HG02571 (cell line): Measurements from ENCODE around the gene TMEM200B.
"Not testable (repeated sequence)": the region's sequence is repeated elsewhere in the genome, so short reads cannot be mapped to it uniquely, and the experiment has no call there.

ENCODE experiments used
- ATAC-seq: cut with Tn5 transposase; IDR thresholded peaks from one replicate; pipeline ENCODE4 v1.9.1; 2021; ENCODE audit warnings: mild to moderate bottlenecking, moderate library complexity; ENCODE audit not compliant: unreplicated experiment

TMEM200B gene

DNA sequence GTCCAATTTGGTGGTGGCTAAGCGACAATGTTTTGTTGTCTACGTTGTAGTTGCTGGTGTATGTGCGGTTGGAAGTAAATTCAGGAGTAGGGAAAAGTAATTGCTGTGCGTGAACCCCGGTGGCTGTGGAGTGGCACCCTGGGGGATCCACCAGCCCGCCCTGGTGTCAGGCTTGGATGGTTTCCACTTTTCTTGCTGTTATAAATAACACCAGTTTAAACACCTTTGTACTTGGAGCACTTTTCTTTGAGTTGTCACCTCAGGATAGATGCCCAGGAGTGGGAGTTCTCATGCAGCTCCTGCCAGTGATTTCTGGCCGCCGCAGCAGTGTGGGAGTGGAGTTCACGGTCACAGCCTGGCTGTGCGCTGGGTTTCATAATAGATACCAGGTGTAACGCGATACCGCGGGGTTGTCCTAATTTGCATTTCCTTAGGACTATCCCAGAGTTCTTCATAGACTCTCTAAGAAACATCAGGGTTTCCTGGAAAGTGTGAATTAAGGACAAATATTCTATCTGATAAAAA, 12.8 kb upstream of the TMEM200B start:
- no peak for ATAC-seq

GRCh38 chr1:29134695-29135028, 11.0 kb upstream of the TMEM200B start:
- ATAC-seq: no peak

DNA sequence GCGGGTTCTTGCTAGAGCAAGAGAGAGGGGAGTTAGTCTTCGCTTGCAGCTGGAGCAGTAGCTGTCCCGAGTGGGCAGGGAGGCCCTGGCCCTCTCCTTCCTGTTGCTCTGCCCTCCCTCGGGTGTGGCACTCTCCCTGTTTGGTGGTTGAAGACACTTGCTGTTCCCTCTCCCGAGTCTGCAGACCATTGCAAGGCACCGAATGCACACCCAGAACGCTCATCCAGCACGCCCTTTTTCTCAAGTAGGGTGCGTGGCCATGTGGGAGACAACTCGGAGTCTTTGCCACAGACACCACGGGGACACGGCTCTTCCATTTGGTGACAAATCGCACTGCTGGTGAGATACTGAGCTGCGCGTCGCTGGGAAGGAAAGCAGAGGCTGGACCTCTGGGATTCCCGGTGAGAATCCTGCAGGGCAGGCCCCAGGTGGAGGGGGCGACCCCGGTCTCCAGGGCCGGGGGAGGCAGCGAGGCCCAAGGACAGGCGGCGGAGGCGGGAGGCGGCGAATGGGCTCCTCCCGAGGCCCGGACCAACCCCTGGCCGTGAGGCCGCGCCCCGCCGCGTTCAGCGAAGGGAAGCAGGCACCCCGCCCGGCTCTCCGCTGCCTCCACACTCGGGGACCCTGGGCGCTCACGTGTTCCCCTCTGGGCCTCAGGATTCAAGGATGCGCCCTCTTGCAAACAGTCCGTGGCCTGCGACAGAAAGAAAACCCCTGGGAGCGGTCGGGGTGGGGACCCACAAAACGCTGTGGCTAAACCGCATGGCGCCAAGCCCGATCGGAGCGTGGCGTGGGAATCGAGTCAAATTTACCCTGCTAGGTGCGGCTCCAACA, 10.4 kb upstream of the TMEM200B start:
- no peak for ATAC-seq

- not testable (repeated sequence) for ATAC-seq
Measured at GRCh38 chr1:29131056-29131455, 7.4 kb upstream of the TMEM200B start.

DNA sequence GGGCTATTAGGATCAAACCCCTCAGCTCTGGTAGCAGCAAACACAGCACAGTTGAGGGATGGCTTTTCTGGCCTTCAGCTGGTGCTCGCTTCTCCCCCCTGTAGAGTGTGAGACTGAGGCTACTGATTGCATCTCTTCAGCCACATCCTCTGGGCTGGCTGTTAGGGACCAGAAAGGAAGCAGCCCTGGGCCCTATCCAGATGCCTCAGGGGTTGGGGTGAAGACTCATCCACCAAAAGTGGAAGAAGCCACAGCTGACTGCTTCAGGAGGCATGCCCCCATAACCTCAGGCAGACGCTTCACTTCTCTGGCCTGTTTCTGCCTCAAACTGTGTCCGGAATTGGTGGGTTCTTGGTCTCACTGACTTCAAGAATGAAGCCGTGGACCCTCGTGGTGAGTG, 6.2 kb upstream of the TMEM200B start:
- no peak for ATAC-seq

DNA sequence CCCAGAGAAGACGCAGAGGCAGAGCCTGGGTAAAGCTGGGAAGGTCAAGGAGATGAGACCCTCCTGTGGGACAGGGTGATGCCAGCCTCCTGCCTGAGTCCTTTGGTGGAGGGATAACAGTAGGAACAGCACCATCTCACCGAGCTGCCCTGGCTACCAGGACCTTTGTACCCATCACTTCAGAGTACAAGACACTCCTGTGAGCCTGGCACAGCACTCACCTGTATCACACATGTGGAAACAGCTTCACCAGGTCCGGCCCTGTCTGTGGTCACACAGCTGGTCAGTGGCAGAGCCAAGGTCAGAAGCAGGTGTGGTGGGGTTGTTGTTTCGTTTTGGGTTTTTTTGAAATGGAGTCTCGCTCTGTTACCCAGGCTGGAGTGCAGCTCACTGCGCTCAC, 5.0 kb upstream of the TMEM200B start:
- ATAC-seq: no peak

- ATAC-seq: no peak
Measured at GRCh38 chr1:29126198-29126597, 2.5 kb upstream of the TMEM200B start.

- ATAC-seq: no peak
Measured at GRCh38 chr1:29125788-29126187, 2.1 kb upstream of the TMEM200B start.

DNA sequence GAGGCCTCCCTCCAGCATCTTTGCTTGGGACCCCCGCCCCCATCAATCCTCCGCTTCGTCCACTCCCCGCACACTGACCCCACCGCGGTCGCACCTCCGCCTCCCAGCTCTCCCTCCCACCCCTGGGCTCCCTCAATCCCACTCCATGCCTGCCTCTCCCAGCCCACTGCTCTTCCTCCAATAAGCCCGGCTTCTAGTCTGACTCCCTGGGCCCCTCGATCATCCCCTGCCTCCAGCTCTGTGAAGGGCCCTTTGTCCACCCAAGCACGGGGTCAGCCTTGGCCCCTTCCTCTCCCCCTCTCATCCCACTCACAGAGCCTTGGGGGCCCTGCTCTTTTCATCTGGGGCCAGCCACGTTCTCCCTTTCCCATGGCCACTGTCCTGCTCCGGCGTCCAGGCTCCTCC, 1.5 kb upstream of the TMEM200B start:
- ATAC-seq: no peak

- ATAC-seq: no peak
Measured at GRCh38 chr1:29124366-29125236, 898 bp upstream of the TMEM200B start.

DNA sequence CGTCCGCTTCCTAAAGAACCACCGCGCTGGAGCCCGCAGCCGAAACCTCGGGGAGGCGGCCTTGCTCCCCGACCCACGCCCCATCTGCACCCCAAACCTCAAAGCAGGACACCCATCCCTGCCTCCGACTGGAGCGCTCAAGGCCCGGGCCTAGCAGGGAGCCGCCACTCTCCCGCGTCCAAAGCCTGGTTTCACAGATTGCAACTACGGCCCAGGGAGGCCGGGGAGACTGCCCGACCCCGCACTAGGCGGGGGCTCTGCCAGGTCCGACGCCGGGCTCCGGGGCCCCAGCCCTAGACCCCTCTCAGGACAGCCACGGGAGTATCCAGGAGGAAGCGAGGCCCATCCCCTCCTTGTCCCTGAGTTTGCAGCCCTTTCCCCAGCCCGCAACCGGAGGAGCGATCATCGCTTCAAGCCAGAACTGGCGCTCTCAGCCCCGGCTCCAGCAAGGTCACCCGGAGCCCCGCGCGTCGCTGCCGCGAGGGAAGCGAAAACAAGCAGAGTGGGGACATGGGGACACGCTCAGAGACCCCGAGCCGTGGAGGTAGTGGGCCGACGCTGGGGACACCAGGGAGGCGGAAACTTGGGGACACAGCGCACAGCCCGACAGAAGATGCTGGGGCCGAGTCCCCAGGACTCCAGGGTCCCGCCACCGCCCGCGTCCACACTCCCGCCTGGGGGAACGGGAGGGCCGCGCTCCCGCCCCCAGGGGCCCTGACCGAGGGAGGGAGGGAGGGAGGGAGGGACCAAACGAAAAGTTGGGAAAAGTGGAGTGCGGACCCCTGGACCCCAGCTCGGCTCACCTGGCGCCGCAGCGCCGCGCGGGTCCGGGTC, 433 bp downstream of the TMEM200B start:
- ATAC-seq: no peak

DNA sequence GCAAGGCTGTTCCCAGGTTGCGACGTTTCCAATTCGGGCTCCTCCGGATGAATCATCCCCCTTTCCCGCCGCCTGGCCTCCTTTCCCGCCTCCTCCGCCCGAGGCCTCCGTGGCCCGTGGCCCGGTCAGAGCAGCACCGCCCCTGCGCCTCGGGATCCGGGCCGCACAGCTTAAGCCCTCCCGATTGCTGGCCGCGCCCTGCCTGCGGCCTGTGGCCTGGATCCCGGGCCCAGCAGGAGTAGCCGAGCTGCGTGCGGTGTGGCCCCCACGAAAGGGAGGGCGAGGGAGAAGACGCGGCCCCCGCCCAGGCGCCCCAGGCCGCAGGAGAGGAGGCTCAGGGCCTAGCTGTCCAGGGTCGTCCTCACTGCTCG, 1.0 kb downstream of the TMEM200B start:
- ATAC-seq: no peak

DNA sequence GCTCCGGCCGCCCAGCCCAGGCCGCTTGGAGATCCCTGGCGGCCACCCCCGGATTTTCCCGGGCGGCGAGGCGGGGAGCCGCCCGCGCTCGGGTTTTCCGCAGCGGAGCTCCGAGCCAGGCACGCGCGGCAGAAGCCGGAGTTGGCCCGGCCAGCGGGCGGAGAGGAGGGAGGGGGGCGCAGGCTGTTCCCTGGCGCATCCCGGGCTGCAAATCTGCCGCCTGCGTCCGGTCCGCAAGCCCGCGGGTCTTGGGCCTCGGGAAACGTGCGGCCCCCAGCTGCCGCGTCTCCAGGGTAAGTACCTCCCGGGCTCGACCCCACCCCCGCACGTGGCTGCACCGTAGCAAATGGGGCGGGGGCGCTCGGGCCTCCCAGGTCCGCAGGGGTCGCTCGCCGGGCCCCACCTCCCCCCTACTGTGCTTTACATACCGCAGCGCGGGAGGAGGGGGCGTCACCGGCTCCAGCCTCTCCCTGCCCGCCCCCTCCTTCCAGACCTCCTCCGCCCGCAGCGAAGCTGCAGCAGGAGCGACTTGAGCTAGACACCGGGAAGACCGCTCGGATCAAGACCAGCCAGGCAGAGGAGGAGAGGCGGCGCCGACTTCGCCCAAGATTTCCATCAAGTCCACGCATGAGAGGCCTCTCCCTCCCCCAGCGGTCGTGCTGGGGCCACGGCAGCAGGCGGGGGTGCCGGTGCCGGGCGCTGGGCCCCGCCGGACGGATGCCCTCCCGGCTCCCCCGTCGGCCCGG, 1.6 kb downstream of the TMEM200B start:
- no peak for ATAC-seq

DNA sequence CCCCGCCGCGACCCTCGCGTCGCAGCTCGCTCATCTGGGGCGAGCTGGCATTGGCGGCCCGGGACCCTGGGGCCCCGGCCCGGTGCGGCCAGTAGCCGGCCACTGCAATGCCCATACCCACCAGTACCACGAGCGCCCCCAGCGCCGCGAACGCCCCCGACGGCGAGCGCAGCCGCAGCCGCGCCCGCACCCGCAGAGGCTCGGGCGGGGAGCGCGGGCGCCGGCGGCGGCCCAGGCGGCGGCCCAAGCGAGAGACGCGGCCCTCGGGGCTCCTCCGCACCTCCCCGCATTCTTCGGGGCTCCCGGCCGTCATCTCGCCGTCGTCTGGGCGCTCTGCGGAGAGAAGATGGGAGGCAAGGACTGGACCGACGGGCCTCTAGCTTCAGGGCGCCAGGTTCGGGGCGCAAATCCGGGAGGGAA, 2.2 kb downstream of the TMEM200B start:
- ATAC-seq: no peak

DNA sequence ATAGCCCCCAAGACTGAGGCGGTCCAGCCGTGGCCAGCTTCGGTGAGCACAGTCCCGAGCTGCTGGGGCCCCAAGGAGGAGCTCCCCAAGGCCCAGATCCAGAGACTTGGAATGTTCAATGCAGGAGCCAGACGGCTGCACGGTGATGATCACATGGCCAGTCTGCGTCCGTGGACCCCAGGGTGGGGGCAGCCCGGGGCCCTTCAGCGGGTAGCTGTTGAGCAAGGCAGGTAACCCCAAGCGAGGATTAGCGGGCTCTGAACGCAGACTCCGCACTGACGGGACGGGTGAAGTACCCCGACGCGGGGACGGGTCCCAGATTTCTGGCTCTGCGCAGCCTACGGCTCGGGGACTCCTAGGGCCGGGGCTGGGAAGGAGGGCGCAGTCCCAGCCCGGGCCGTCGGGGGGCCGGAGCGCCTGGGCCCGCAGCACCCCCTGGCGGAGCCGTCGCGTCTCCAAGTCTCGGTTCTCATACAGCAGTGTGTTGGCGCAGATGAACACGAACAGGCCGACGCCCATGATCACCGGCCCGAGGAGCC, 2.7 kb downstream of the TMEM200B start:
- no peak for ATAC-seq

- no peak for ATAC-seq
Measured at GRCh38 chr1:29120367-29120766, 3.3 kb downstream of the TMEM200B start.

- ATAC-seq: no peak
Measured at GRCh38 chr1:29119121-29119929, 4.4 kb downstream of the TMEM200B start.

- no peak for ATAC-seq
Measured at GRCh38 chr1:29117381-29117780, 6.3 kb downstream of the TMEM200B start.

- ATAC-seq: no peak
Measured at GRCh38 chr1:29114654-29115053, 9.0 kb downstream of the TMEM200B start.
